SK-N-SH treated with all-trans-retinoic acid at 6 μM for 48 hours (cell line): ENCODE measurements around the gene PRM3.

ENCODE experiments used
- ATAC-seq: fragments of 200-7000 bp; cut with Tn5 transposase; 3 replicates; pipeline ENCODE4 v1.9.1; 2020; ENCODE audit warnings: mild to moderate bottlenecking, moderate library complexity
- ARNTL ChIP-seq: fragments of 450-650 bp; formaldehyde crosslinking; IDR thresholded peaks from 2 replicates; pipeline ENCODE4 v1.5.0; 2020; ENCODE audit warnings: low read depth, mild to moderate bottlenecking, moderate library complexity, borderline replicate concordance
- BACH2 ChIP-seq: fragments of 250-450 bp; sonication (Bioruptor Pico); IDR thresholded peaks from 2 replicates; pipeline ENCODE4 v1.9.0; 2021; ENCODE audit warnings: mild to moderate bottlenecking, borderline replicate concordance
- CREB5 ChIP-seq: fragments of 250-450 bp; sonication (Bioruptor Pico); IDR thresholded peaks from 2 replicates; pipeline ENCODE4 v1.5.1; 2020; ENCODE audit warnings: low read depth, mild to moderate bottlenecking, moderate library complexity
- CSDC2 ChIP-seq: fragments of 250-450 bp; sonication (Bioruptor Pico); IDR thresholded peaks from 2 replicates; pipeline ENCODE4 v1.5.0; 2020; ENCODE audit warnings: mild to moderate bottlenecking, moderate library complexity
- ESRRG ChIP-seq: fragments of 250-450 bp; sonication (Bioruptor Pico); IDR thresholded peaks from 2 replicates; pipeline ENCODE4 v1.6.1; 2021; ENCODE audit warnings: mild to moderate bottlenecking
- GLIS3 ChIP-seq: fragments of 250-450 bp; sonication (Bioruptor Pico); IDR thresholded peaks from 2 replicates; pipeline ENCODE4 v1.5.0; 2020; ENCODE audit warnings: mild to moderate bottlenecking, moderate library complexity
- ISL1 ChIP-seq: fragments of 250-450 bp; sonication (Bioruptor Pico); IDR thresholded peaks from 2 replicates; pipeline ENCODE4 v2.1.2; 2022; ENCODE audit warnings: mild to moderate bottlenecking, moderate library complexity
- OSR1 ChIP-seq: fragments of 250-450 bp; sonication (Bioruptor Pico); IDR thresholded peaks from 2 replicates; pipeline ENCODE4 v1.8.0; 2022; ENCODE audit warnings: moderate library complexity, mild to moderate bottlenecking, inconsistent platforms
- PATZ1 ChIP-seq: fragments of 250-450 bp; sonication (Bioruptor Pico); IDR thresholded peaks from 2 replicates; pipeline ENCODE4 v1.8.0; 2020; ENCODE audit warnings: mild to moderate bottlenecking, moderate library complexity, borderline replicate concordance
- PPARA ChIP-seq: fragments of 250-450 bp; sonication (Bioruptor Pico); IDR thresholded peaks from 2 replicates; pipeline ENCODE4 v1.5.0; 2020; ENCODE audit warnings: mild to moderate bottlenecking, borderline replicate concordance
- RARB ChIP-seq: fragments of 250-450 bp; sonication (Bioruptor Pico); IDR thresholded peaks from 2 replicates; pipeline ENCODE4 v1.8.0; 2021; ENCODE audit warnings: mild to moderate bottlenecking, moderate library complexity
- SNAI2 ChIP-seq: fragments of 250-450 bp; sonication (Bioruptor Pico); IDR thresholded peaks from 2 replicates; pipeline ENCODE4 v1.5.0; 2020; ENCODE audit warnings: mild to moderate bottlenecking, moderate library complexity
- TCF4 ChIP-seq: fragments of 250-450 bp; sonication (Bioruptor Pico); IDR thresholded peaks from 2 replicates; pipeline ENCODE4 v1.8.0; 2021; ENCODE audit warnings: mild to moderate bottlenecking, moderate library complexity, borderline replicate concordance
- TOX ChIP-seq: fragments of 250-450 bp; sonication (Bioruptor Pico); IDR thresholded peaks from 2 replicates; pipeline ENCODE4 v1.8.0; 2021; ENCODE audit warnings: mild to moderate bottlenecking, moderate library complexity, borderline replicate concordance
- ZC3H10 ChIP-seq: fragments of 250-450 bp; sonication (Bioruptor Pico); IDR thresholded peaks from 2 replicates; pipeline ENCODE4 v1.5.1; 2021; ENCODE audit warnings: mild to moderate bottlenecking, moderate library complexity
- ZFP3 ChIP-seq: fragments of 250-450 bp; sonication (Bioruptor Pico); IDR thresholded peaks from 2 replicates; pipeline ENCODE4 v1.5.0; 2020; ENCODE audit warnings: mild to moderate bottlenecking, moderate library complexity
- ZFP30 ChIP-seq: fragments of 450-650 bp; formaldehyde crosslinking; IDR thresholded peaks from 2 replicates; pipeline ENCODE4 v1.5.0; 2022; ENCODE audit warnings: mild to moderate bottlenecking, moderate library complexity
- ZNF565 ChIP-seq: fragments of 450-650 bp; formaldehyde crosslinking; conservative IDR thresholded peaks from 2 replicates; pipeline ENCODE4 v1.5.0; 2020; ENCODE audit warnings: low read depth, mild to moderate bottlenecking, moderate library complexity
- ZNF70 ChIP-seq: fragments of 450-650 bp; formaldehyde crosslinking; IDR thresholded peaks from 2 replicates; pipeline ENCODE4 v1.5.0; 2020; ENCODE audit warnings: mild to moderate bottlenecking, moderate library complexity
- TF ChIP-seq, protein P1 (sequence below): fragments of 250-450 bp; sonication (Bioruptor Pico); IDR thresholded peaks from 2 replicates; pipeline ENCODE4 v1.8.0; 2021; ENCODE audit warnings: low read depth, mild to moderate bottlenecking, moderate library complexity, borderline replicate concordance
- TF ChIP-seq, protein P2 (sequence below): fragments of 250-450 bp; sonication (Bioruptor Pico); IDR thresholded peaks from 2 replicates; pipeline ENCODE4 v1.5.1; 2021; ENCODE audit warnings: mild to moderate bottlenecking, moderate library complexity
- TF ChIP-seq, protein P3 (sequence below): fragments of 250-450 bp; sonication (Bioruptor Pico); IDR thresholded peaks from 2 replicates; pipeline ENCODE4 v1.5.0; 2020; ENCODE audit warnings: mild to moderate bottlenecking, moderate library complexity

The PRM3 gene

GRCh38 chr16:11272484-11272883 is 945 bp downstream of the PRM3 start:
- ATAC-seq: no peak
- TF ChIP-seq ISL1 (CRISPR knock-in tag): no peak
- TF ChIP-seq ZNF565 (CRISPR knock-in tag): no peak
- no peak for TF ChIP-seq ARNTL
- TF ChIP-seq PPARA (CRISPR knock-in tag): no peak
- no peak for TF ChIP-seq CSDC2
- no peak for TF ChIP-seq TOX
- TF ChIP-seq, protein P1, sequence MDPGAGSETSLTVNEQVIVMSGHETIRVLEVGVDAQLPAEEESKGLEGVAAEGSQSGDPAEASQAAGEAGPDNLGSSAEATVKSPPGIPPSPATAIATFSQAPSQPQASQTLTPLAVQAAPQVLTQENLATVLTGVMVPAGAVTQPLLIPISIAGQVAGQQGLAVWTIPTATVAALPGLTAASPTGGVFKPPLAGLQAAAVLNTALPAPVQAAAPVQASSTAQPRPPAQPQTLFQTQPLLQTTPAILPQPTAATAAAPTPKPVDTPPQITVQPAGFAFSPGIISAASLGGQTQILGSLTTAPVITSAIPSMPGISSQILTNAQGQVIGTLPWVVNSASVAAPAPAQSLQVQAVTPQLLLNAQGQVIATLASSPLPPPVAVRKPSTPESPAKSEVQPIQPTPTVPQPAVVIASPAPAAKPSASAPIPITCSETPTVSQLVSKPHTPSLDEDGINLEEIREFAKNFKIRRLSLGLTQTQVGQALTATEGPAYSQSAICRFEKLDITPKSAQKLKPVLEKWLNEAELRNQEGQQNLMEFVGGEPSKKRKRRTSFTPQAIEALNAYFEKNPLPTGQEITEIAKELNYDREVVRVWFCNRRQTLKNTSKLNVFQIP (CRISPR knock-in tag): no peak
- TF ChIP-seq ZFP3 (CRISPR knock-in tag): no peak
- TF ChIP-seq RARB (CRISPR knock-in tag): no peak
- TF ChIP-seq SNAI2 (CRISPR knock-in tag): no peak
- no peak for TF ChIP-seq OSR1 (CRISPR knock-in tag)
- no peak for TF ChIP-seq GLIS3
- no peak for TF ChIP-seq ZC3H10 (CRISPR knock-in tag)
- no peak for TF ChIP-seq PATZ1 (CRISPR knock-in tag)
- no peak for TF ChIP-seq CREB5 (CRISPR knock-in tag)
- no peak for TF ChIP-seq TCF4 (CRISPR knock-in tag)
- no peak for TF ChIP-seq ZNF70 (CRISPR knock-in tag)

DNA sequence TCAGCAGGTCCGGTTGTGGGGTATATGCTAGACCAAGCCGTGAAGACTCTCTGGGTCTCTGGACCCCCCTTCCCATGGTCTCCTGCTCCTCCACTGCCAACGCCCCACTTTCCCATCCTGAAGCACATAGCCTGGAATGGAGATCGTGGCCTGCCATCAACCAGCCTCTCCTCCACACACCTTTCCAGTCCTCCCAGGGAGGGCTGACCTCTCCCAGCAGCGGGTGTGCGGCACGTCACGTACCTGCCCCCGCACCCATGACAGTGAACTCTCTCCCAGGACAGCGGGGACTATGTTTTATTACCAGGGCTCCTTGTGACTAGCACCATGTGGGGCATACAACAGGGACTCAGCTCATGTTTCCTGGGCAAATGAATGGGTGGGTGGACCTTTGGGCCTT is 1.8 kb downstream of the PRM3 start:
- TF ChIP-seq CSDC2 (no peak), CREB5 (CRISPR knock-in tag) (no peak), PPARA (CRISPR knock-in tag) (no peak), ESRRG (CRISPR knock-in tag) (no peak), ZFP30 (CRISPR knock-in tag) (no peak), PATZ1 (CRISPR knock-in tag) (no peak), BACH2 (CRISPR knock-in tag) (no peak), RARB (CRISPR knock-in tag) (no peak)
- TF ChIP-seq, protein P1 (CRISPR knock-in tag): no peak
- TF ChIP-seq, protein P2, sequence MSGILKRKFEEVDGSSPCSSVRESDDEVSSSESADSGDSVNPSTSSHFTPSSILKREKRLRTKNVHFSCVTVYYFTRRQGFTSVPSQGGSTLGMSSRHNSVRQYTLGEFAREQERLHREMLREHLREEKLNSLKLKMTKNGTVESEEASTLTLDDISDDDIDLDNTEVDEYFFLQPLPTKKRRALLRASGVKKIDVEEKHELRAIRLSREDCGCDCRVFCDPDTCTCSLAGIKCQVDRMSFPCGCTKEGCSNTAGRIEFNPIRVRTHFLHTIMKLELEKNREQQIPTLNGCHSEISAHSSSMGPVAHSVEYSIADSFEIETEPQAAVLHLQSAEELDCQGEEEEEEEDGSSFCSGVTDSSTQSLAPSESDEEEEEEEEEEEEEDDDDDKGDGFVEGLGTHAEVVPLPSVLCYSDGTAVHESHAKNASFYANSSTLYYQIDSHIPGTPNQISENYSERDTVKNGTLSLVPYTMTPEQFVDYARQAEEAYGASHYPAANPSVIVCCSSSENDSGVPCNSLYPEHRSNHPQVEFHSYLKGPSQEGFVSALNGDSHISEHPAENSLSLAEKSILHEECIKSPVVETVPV (CRISPR knock-in tag): no peak
- TF ChIP-seq, protein P3, sequence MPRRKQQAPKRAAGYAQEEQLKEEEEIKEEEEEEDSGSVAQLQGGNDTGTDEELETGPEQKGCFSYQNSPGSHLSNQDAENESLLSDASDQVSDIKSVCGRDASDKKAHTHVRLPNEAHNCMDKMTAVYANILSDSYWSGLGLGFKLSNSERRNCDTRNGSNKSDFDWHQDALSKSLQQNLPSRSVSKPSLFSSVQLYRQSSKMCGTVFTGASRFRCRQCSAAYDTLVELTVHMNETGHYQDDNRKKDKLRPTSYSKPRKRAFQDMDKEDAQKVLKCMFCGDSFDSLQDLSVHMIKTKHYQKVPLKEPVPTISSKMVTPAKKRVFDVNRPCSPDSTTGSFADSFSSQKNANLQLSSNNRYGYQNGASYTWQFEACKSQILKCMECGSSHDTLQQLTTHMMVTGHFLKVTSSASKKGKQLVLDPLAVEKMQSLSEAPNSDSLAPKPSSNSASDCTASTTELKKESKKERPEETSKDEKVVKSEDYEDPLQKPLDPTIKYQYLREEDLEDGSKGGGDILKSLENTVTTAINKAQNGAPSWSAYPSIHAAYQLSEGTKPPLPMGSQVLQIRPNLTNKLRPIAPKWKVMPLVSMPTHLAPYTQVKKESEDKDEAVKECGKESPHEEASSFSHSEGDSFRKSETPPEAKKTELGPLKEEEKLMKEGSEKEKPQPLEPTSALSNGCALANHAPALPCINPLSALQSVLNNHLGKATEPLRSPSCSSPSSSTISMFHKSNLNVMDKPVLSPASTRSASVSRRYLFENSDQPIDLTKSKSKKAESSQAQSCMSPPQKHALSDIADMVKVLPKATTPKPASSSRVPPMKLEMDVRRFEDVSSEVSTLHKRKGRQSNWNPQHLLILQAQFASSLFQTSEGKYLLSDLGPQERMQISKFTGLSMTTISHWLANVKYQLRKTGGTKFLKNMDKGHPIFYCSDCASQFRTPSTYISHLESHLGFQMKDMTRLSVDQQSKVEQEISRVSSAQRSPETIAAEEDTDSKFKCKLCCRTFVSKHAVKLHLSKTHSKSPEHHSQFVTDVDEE: no peak
- ATAC-seq: no peak
